ENCODE data around the gene SELPLG. TPM values are rescaled to one million over a fixed set of nuclear protein-coding genes. Genes with fewer than 3 reads are reported as not detected.
A peak's percentile ranks its signal among the peaks of the same experiment; 100 is the strongest.

SELPLG gene
- total RNA-seq, 1 experiment from 2014 or later: 0.34 TPM

DNA sequence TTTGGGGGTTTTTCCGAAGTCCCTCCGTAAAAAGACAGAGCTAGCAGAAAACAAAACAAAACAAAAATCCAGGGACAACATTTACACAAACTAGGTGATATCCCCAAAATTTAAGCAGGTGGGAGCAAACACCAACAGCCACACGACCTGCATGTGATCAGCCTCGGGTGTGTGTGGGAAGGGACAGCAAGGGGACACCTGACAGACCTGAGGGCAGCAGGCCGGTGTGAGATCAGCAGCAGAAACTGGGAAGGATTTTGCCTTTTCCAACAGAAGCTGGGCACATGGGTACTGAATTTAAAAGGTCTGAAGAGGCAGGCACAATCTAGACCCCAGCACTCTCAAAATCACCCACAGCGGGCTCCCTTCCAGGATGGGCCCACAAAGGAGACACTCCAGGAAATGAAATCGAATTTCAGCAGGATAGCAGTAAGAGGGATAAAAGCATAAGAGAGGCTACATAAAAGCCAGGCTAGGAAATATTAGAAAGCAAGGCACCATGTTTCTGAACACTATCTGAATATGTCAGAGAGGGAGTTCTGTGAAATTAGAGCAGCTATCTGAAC, 36.5 kb upstream of the SELPLG start:
- no peak overlapping the region for H3K4me3 ChIP-seq (ENCODE audit: low read depth, low read length, poor library complexity, severe bottlenecking)
- H3K9me3 ChIP-seq (ENCODE audit: low read depth, low read length, poor library complexity, severe bottlenecking): no peaks in the 10 kb centered on the region
- H3K27ac ChIP-seq (ENCODE audit: low read depth, low read length, poor library complexity, severe bottlenecking): peak overlapping the region; percentile 33
- POLR2A ChIA-PET (ENCODE audit: low non-redundant PET): interaction anchor here (0.7 kb wide), 1 partner anchor 111 kb away, joined by 3 read pairs; no protein-coding TSS in a partner anchor
- peaks cover 4% of the 10 kb centered on the region for H3K36me3 ChIP-seq (ENCODE audit: insufficient read depth, low read length, poor library complexity, severe bottlenecking)
- H3K27me3 ChIP-seq (replicated peaks; ENCODE audit: insufficient read depth, low read depth, low read length, poor library complexity): no peaks in the 10 kb centered on the region
- peaks cover 47% of the 10 kb centered on the region for H3K4me1 ChIP-seq (ENCODE audit: insufficient read depth, low read length, poor library complexity, severe bottlenecking)
- BruUV-seq (replicated peaks): no TSS peak
- CTCF ChIA-PET: interaction anchor here (1.2 kb wide), 1 partner anchor 23 kb away, joined by 5 read pairs; no protein-coding TSS in a partner anchor
- TF ChIP-seq, protein P1, sequence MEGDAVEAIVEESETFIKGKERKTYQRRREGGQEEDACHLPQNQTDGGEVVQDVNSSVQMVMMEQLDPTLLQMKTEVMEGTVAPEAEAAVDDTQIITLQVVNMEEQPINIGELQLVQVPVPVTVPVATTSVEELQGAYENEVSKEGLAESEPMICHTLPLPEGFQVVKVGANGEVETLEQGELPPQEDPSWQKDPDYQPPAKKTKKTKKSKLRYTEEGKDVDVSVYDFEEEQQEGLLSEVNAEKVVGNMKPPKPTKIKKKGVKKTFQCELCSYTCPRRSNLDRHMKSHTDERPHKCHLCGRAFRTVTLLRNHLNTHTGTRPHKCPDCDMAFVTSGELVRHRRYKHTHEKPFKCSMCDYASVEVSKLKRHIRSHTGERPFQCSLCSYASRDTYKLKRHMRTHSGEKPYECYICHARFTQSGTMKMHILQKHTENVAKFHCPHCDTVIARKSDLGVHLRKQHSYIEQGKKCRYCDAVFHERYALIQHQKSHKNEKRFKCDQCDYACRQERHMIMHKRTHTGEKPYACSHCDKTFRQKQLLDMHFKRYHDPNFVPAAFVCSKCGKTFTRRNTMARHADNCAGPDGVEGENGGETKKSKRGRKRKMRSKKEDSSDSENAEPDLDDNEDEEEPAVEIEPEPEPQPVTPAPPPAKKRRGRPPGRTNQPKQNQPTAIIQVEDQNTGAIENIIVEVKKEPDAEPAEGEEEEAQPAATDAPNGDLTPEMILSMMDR (conservative IDR thresholded peaks at IDR 0.05; ENCODE audit: low read depth, low read length): no peak
- DNase-seq (ENCODE audit: low spot score): no peak
- intact Hi-C loops (cut with micrococcal nuclease; ENCODE audit: unreplicated experiment): no loop called here

GRCh38 chr12:108668542-108668941, 34.8 kb upstream of the SELPLG start:
- intact Hi-C loops (cut with micrococcal nuclease; ENCODE audit: unreplicated experiment): loop anchor here (5.0 kb wide), 1 partner anchor 279 kb away; no protein-coding TSS in a partner anchor
- CTCF ChIA-PET: no interaction called here
- POLR2A ChIA-PET (ENCODE audit: low non-redundant PET): no interaction called here

DNA sequence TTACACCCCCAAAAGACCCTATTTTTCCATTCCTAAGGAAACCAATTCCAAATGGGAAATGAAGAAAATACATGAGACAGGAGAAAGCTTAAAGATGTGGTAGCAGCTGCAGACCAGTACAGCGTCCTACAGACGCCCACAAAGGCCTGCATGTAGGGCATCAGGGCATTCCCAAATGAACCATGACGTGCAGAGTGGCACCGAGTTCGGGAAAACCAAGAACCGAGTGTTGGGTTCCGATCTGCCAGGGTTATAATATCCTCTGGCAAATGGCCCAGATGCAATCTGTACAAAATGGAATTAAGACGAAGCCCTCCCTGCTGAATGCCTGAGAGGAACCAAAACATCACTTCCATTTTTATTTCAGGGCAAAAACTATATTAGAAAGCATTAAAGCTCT, 34.4 kb upstream of the SELPLG start:
- Histone ChIP-seq H3K4me3 (ENCODE audit: low read depth, low read length, poor library complexity, severe bottlenecking) (no peak overlapping the region), H3K9me3 (ENCODE audit: low read depth, low read length, poor library complexity, severe bottlenecking) (no peaks in the 10 kb centered on the region), H3K4me1 (ENCODE audit: insufficient read depth, low read length, poor library complexity, severe bottlenecking) (peaks cover 57% of the 10 kb centered on the region), H3K27me3 (replicated peaks; ENCODE audit: insufficient read depth, low read depth, low read length, poor library complexity) (no peaks in the 10 kb centered on the region), H3K36me3 (ENCODE audit: insufficient read depth, low read length, poor library complexity, severe bottlenecking) (no peaks in the 10 kb centered on the region), H3K27ac (ENCODE audit: low read depth, low read length, poor library complexity, severe bottlenecking) (peak overlapping the region; percentile 18)
- ChIA-PET POLR2A (ENCODE audit: low non-redundant PET) (no interaction called here), CTCF (no interaction called here)
- intact Hi-C loops (cut with micrococcal nuclease; ENCODE audit: unreplicated experiment): loop anchor here (5.0 kb wide), 1 partner anchor 279 kb away; no protein-coding TSS in a partner anchor
- DNase-seq (ENCODE audit: low spot score): no peak
- BruUV-seq (replicated peaks): no TSS peak
- TF ChIP-seq, protein P1 (conservative IDR thresholded peaks at IDR 0.05; ENCODE audit: low read depth, low read length): no peak
- TF ChIP-seq EZH2 (IDR thresholded peaks at IDR 0.05; ENCODE audit: borderline replicate concordance, low read depth, low read length, poor library complexity, severe bottlenecking): no peak

More at GRCh38 chr12:108668542-108668941, 34.8 kb upstream of the SELPLG start:
- Histone ChIP-seq H3K9me3 (ENCODE audit: low read depth, low read length, poor library complexity, severe bottlenecking) (no peaks in the 10 kb centered on the region), H3K27ac (ENCODE audit: low read depth, low read length, poor library complexity, severe bottlenecking) (no peak overlapping the region), H3K36me3 (ENCODE audit: insufficient read depth, low read length, poor library complexity, severe bottlenecking) (no peaks in the 10 kb centered on the region), H3K4me3 (ENCODE audit: low read depth, low read length, poor library complexity, severe bottlenecking) (no peak overlapping the region), H3K27me3 (replicated peaks; ENCODE audit: insufficient read depth, low read depth, low read length, poor library complexity) (no peaks in the 10 kb centered on the region), H3K4me1 (ENCODE audit: insufficient read depth, low read length, poor library complexity, severe bottlenecking) (peaks cover 57% of the 10 kb centered on the region)
- no TSS peak for BruUV-seq (replicated peaks)
- TF ChIP-seq, protein P1 (conservative IDR thresholded peaks at IDR 0.05; ENCODE audit: low read depth, low read length): no peak
- no peak for TF ChIP-seq EZH2 (IDR thresholded peaks at IDR 0.05; ENCODE audit: borderline replicate concordance, low read depth, low read length, poor library complexity, severe bottlenecking)
- no peak for DNase-seq (ENCODE audit: low spot score)

Data from A673 (cell line).